Stimulated activated CD4-positive, alpha-beta T cell treated with anti-CD3 and anti-CD28 coated beads, TNF-alpha, amount 100 ng/mL, for 4 hours (primary cell): ENCODE results near the gene CUL2.
"Not testable (repeated sequence)": the region's sequence is repeated elsewhere in the genome, so short reads cannot be mapped to it uniquely, and the experiment has no call there.

Source experiments
- DNase-seq, 3 experiments: peaks; one replicate each; pipeline ENCODE4 v3.0.0-alpha.2; 2020; ENCODE audit warnings: low read depth in 3 of 3

CUL2 gene

DNA sequence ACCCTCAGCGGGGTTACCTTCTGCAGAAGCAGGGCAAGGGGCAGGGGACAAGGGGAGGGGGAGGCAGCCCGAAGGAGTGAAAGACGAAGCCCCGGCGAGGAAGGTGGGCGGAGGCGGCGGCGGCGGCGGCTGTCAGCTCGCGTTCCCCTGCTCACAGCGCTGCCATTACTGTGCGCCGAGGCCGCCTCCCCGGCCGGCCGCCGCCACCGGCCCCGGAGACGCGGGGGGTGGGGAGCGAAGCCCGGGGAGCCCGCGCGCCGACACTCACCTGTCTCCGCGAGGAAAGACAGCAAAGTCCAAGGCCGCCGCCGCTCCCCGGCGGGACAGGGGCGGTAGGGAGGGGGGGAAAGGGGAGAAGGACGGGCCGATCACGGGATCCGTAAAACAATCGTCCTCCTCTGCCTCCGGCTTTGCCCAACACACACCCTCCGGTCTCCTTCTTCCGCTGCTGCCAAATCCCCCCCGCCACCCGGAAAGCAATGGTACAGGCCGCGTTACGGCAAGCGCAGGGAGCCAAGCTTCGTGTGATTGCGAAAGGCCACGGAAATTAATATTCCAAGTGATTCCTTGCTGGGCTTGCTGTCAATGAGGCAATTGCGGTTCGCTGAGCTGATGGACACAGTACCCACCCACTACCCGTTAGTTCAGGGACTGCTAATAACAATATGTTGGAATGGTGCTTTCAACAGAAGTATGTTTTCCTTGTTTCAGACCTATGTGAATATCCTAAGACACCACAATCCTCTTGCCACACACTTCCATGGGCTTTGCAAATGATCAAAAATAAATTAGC, at the start of gene CUL2:
Gene CUL2, minus strand, starts transcription at position 180 of the 793 bp plus-strand sequence. CDS start 19,024 bp downstream, outside the sequence.
- DNase-seq, result peak; percentile 85 to 89 (median 86)

DNA sequence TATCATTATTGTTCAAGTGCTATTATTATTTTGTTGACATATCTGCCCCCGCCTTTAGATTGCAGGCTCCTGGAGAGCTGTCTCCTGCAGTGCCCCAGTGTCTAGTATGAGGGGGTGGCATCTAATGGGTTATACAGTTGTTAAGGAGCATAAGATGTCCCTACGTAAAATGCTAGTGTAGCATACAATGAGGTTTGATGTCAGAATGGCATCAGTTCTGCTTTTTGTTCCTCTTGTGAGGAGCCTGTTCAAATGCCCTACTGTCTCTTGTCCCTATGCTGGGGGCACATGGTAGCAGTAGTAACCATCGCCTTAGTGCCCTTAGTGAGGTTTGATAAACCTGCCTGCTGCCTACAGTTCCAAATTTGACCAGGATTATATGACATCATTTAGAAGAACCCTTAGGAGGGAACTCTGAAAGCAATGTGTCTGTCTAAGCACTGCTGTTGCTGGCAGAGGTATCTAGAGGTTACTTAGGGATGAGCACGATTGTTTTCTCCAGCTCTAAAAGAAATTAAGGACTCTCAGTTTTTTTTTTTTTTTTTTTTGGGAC, 46.2 kb upstream of the CUL2 start:
- DNase-seq, result no peak

DNA sequence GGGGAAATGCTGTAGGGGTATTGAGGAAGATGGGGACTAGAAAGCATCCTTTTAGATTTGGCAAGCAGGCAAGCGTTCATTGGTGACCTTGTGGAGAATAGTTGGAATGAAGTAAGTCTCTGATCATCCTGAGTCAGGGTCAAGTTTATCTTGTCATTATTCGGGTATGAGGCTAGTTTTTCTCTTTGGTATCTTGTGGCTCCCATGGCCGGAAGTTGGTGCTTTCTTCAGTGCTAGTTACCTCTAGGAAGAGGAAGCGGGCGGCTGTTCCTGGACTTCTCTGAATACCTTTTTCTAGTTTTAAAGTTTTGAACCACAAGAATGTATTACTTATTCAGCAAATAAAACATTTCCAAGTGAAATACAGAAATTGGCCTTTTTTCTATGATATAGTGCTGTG, 45.7 kb upstream of the CUL2 start:
- DNase-seq, result no peak

DNA sequence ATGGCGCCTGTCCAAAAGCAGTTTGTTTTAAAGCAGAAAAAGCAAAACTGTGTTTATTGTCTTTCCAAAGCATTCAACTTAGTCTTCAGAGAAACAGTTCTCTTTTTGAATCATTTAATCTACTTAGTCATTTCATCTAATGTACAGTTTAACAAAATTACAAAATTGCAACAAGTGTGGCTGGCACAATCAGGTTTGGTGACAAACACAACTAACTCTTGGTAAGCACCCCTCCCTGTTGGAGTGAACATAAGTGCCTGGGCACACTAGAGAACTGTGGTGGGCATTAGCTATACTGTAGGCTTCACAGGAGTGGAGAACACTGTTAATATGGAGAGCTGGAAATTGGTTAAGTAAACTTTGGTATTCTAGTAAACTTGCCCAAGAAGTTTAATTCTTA, 43.4 kb upstream of the CUL2 start:
- no peak for DNase-seq

DNA sequence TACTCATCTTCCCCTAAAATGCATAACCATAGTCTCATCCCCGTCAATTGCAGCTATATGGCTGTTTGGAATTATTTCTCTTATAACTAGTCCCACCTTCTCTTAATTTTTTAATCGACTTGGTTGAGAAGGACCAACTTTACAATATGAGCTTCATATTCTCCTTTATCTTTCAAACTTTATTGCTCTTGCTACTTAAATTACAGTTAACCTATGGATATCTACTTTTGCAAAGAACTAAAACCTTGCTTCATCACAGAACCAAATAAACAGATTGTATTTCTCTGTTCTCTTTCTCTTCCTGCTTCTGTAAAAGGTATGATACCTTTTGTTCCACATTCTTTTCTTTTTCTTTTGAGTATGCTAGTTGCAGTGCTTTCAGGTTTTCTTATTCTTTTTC, 42.6 kb upstream of the CUL2 start:
- no peak for DNase-seq

DNA sequence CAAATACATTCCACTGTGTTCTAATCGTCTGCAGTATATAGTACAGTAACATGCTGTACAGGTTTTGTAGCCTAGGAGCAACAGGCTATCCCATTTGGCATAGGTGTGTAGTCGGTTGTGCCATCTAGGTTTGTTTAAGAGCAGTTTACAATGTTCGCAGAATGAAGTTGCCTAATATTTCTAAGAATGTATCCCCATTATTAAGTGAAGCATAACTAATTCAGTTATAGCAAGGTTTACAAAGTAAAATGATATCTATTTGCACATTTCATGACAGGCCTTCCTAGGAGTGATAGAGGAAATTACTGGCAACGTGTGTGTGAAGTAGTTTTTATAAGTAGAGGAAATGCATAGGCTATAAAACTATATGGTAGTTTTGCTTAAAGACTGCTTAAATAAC, 40.5 kb upstream of the CUL2 start:
- DNase-seq, result no peak

DNA sequence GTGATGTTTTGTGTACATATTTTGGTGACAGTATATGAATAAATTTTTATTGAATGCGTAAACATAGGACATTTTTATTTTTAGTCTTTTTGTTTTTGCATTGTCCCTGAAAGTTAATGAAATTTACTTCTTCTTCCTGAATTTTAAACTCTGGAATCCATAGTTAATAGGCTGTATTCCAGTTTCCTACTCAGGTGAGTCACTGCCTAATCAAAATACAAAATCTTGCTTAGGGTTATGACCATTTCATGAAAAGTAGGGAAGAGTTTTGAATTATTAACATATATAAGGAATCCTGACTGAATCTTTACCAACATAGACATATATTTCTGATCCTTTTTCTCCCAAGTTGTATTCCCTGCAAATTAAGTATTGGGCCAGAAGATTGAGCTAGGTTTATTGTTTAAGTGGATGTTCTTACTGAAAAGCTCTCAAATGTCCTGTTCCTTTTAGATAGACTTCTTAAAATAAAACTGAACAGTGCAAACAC, 39.1 kb upstream of the CUL2 start:
- no peak for DNase-seq

DNA sequence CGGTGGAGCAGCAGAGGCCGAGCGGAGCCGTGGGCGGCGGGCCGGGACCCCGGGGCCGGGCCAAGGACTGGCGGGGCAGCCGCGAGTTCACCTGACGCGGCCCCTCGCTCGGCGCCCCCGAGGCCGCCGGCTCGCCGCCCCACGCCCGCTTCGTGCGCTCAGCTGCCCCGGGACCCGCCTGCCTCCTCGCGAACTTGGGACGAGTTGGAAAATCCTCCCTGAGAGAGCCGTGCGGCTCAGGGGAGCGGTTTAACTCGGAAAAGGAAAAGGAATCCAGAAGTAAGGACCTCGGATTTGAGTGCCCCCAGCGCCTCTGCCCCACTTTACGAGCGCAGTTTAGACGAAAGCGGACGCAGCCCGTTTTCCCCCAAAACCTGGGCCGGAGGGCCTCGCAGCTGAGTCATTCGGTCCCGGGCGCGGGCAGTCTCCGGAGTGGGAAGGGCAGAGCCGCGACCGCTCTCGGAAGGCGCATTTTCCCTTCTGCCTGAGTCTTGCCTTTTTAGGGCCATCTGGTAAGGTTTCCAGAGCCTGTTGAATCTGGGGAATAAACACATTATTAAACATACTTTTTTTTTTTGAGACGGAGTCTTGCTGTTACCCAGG, 37.2 kb upstream of the CUL2 start:
- DNase-seq, result peak; percentile 30 to 56 (median 41)

DNA sequence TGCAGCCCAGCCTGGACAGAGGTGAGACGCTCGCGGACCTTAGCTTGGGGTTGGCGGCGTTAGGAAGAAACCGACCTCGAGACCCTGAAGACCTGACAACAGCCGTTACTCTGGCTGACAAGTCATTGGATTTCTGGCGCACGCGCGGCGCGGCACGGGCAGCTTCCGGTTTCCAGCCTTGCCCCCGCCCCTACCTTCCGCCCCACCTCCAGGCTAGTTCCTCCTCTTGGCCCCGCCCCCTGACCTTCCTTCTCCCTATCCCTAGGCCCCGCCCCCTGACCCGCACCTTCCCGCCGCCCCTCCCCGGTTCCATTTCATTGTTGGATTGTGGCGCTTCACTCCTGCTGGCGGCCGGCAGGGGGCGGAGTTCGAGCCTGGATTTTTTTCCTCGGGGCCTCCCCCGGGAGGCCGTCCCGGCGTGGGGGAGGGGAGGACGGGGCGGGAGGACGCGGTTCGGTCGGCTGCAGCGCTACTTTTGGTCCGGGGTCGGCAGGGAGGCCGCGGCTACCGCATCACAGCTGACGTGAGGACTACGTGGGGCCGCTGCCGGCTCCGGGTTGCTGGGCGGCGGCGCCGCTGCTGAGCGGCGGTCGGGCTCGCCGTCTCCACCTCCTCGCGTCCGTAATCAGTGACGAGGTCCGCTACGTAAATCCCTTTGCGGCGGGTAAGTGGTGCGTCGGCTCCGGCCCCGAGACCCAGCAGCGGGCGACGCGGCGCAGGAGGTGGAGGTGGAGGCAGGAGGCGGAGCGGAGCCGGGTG, 36.6 kb upstream of the CUL2 start, which contains the start of gene CREM:
Gene CREM, plus strand, starts transcription at position 317 of the 759 bp plus-strand sequence. CDS start 10,990 bp downstream, outside the sequence.
- DNase-seq, result peak; percentile 99 to 100 (median 100)

DNA sequence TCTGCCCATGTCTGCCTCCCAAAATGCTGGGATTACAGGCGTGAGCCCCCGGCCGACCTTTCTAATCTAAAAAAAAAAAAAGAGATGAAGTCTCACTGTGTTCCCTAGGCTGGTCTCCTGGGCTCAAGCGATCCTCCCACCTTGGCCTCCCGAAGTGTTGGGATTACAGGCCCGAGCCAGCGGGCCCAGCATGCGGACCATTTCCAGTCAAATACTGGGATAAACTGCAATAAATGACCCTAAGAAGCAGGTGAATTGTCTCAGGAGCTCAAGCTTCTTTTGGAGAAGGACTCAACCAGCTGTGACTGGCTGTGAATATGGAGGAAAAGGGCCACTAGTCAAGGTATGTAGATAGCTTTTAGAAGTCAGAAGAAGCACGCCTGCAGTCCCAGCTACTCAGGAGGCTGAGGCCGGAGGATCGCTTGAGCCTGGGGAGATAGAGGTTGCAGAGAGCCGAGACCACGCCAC, 36.0 kb upstream of the CUL2 start:
- no peak for DNase-seq

DNA sequence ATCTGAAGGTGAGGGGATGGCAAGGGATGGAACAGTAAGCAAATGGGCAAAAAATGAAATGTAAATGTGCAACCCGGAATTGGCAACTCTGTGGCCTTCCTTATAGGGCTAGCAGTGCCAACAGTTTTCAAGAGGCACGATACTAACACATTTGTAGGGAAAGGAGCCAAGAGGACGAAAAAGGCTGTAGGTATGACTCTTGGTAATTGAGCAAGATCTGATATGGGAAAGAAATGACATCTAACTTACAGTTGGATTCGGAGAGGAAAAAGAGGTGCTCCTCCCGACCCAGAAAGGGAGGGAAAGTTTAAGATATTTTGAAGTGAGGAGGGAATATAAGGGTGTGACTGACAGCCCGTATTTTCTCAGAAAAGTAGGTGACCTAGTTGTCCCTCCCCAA, 34.4 kb upstream of the CUL2 start:
- no peak for DNase-seq

DNA sequence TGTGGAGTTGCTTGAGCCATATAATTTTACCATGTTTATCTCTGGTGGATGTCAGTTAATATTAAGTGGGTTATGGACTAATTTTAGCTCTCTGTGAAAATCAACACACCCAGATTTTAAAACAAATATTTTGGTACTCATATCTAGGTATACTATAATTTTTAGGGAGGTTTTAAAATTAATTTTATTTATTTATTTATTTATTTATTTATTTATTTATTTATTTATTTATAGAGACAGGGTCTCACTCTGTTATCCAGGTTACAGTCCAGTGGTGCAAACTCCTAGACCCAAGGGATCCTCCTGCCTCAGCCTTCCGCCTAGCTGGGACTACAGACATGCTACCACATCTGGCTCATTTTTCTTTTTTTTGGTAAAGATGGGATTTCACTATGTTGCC, 29.2 kb upstream of the CUL2 start:
- no peak for DNase-seq

DNA sequence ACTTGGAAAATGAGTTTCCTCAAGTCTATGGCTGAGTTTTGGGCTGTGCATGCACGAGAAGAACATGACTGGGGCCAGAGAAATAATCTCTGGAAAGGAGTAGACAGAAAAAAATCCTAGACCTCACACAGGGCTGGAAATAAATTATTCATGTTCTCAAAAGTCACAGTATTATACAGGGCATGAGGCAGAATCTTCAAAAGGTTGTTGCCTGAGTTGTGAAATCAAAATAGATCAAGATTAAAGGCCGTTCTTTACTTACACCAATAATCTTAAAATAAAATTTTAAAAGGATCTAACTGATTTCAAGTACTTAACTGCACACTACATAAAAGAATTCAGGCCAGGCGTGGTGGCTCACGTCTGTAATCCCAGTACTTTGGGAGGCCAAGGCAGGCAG, 22.4 kb upstream of the CUL2 start:
- DNase-seq, result no peak

DNA sequence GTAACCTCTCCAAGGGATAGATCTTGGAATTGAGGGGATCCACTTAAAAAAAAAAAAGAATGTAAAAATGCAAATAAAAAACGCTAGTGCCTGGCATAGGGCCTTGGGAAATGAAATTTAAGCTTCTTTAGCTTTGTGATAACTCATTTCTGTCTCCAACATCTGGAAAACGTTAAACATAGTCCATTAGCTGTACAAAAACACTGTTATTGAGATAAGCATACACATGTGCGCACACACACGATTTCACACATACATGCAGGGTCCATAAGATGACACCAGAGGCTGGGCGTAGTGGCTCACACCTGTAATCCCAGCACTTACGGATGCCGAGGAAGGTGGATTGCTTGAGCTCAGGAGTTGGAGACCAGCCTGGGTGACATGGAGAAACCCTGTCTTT, 13.7 kb upstream of the CUL2 start:
- no peak for DNase-seq

DNA sequence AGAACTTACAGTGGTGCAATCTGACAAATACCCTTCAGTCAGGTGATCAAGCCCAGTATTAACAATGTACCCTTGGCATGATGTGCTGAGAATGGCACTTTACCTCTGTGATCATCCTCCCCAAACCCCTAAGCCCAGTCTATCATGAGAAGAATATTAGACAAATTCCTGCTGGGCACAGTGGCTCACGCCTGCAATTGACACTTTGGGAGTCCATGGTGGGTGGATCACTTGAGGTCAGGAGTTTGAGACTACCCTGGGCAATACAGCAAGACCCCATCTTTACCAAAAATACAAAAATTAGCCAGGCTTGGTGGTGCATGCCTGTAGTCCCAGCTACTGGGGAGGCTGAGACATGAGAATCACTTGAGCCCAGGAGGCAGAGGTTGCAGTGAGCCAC, 7.4 kb upstream of the CUL2 start:
- no peak for DNase-seq

DNA sequence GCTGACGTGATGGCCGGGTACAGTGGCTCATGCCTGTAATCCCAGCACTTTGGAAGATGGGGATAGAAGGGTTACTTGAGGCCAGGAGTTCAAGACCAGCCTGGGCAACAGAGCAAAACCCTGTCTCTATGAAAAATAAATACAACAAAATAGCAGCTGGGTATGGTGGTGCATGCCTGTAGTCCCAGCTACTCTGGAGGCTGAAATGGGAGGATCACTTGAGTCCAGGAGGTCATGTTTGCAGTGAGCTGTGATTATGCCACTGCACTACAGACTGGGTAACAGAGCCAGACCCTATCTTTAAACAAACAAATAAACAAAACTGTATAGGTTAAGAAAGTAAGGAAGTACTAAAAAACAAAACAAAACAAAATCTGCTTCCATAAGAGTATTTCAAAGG, 6.2 kb upstream of the CUL2 start:
- DNase-seq, result no peak

DNA sequence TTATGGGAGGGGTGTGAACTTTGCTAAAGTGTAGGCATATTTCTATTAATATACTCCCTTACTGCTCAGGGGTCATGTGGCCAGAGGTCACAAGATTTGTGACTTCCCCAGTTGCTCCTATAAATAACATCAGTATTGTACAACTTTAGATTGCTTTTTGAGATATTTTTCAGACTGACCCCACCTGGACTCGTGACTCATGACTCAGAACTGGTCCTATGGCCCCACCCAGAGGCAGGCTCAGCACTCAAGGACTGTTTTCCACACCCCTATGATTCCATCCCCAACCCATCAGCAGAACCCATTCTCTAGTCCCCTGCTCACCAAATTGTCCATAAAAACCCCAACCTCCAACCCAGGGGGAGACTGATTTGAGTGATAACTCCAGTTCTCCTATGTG, 2.7 kb upstream of the CUL2 start:
- no peak for DNase-seq

DNA sequence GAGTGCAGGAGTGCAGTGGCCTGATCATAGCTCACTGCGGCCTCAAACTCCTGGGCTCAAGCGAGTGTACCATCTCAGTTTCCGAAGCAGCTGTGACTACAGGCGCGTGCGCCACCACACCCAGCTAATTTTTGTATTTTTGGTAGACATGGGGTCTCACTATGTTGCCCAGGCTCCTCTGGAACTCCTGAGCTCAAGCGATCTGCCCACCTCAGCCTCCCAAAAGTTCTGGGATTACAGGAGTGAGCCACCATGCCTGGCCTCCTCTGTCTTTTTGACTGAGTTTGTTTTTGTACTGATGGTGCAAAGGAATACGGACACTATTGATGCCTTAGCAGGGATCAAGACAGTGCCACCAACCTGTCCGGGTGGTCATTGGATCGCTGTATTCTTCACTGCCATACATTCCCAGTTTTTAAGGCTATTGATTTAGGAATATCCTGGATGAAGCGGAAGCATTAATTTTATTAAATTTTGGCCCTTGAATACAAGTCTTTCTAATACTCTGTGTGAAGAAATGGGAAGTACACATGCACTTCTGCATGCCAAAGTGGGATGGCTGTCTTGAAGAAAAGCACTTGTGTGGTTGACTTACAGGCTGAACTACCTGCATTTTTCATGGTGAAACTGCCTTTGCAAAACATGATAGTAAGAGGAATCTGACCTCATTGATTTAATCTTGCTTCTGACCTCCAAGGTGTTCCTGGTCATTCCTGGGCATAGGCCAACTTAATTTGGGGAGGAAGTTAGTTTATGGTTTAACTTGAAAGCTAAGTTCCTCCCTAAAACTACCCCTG, 2.1 kb upstream of the CUL2 start:
- DNase-seq, result no peak

DNA sequence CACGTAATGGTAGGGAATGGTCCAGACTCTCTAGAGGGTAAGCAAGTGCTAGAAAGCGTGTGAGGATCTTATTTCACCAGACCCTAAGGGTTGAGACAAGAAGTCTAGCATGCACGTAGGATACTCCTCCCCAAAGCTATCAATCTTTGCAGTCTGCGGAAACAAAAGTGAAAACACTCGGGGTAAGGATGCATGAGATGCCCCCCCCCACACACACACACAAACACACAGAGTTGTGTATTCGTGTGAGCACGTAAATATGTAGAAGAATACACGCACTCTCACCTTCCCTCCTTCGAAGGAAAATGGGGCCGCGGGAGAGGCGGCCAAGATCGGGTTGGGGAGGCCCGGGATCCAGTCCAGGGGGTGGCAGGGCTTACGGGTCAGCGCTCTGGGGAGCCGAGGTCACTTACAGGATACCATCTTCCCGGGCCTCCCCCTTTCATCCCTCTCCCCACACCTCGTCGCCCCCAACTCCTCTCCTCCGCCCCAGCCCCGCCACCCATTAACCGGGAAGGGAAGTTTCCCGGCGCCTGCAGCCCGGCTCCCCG, 455 bp downstream of the CUL2 start:
- no peak for DNase-seq

DNA sequence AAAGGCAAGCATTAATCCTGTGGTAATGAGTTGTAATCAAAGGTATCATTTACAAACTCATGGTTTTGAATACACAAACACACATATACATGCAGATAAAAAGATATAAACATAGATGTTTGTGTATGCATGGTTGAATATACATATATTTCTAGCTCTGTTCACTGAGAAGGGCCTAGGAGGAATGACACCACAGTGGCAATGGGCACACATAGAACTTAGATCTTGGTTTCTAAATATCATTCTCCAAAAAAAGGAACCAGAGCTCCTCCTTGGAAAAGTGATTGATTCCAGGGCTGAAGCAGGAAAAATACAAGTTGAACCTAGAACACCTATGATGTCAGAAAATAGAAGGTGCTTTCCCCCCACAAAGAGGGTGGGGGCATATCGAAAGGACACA, 6.9 kb downstream of the CUL2 start:
- DNase-seq, result no peak

DNA sequence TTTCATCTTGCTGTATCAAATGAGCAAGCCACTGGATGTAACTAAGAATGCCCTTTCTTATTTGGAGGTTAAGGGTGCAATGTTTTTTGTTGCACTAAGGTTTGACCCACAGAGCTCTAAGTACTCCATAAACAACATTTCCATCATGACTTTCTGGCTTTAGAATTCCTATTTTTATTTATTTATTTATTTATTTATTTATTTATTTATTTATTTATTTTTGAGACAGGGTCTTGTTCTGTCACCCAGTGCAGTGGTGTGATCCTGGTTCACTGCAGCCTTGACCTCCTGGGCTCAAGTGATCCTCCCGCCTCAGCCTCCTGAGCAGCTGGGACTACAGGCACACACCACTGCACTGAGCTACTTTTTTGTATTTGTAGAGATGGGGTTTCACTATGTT, 9.9 kb downstream of the CUL2 start:
- not testable (repeated sequence) for DNase-seq
